Parathyroid adenoma (tissue), 2 donors: ENCODE data around the gene MIPOL1.
"Not testable (repeated sequence)": the region's sequence is repeated elsewhere in the genome, so short reads cannot be mapped to it uniquely, and the experiment has no call there.

Experiments
- H2AFZ ChIP-seq: fragments of 300-600 bp; sonication (generic); one replicate; pipeline ENCODE4 v1.7.0; 2017; ENCODE audit warnings: antibody characterized with exemption, mild to moderate bottlenecking
- H3K27ac ChIP-seq: fragments of 300-600 bp; sonication (generic); one replicate; pipeline ENCODE4 v1.7.0; 2017
- H3K27me3 ChIP-seq: fragments of 300-600 bp; sonication (generic); one replicate; pipeline ENCODE4 v1.7.0; 2017; ENCODE audit warnings: low read length; ENCODE audit not compliant: control insufficient read depth, insufficient read depth
- H3K36me3 ChIP-seq: fragments of 300-600 bp; sonication (generic); one replicate; pipeline ENCODE4 v1.7.0; 2017; ENCODE audit warnings: low read length; ENCODE audit not compliant: control insufficient read depth, insufficient read depth
- H3K4me1 ChIP-seq: fragments of 300-600 bp; sonication (generic); one replicate; pipeline ENCODE4 v1.7.0; 2017; ENCODE audit warnings: control low read depth
- H3K4me2 ChIP-seq: fragments of 300-600 bp; sonication (generic); one replicate; pipeline ENCODE4 v1.7.0; 2017; ENCODE audit warnings: low read length
- H3K4me3 ChIP-seq: fragments of 300-600 bp; sonication (generic); one replicate; pipeline ENCODE4 v1.7.0; 2017; ENCODE audit warnings: low read depth, low read length
- H3K79me2 ChIP-seq: fragments of 300-600 bp; sonication (generic); one replicate; pipeline ENCODE4 v1.7.0; 2017; ENCODE audit warnings: control low read depth
- H3K9ac ChIP-seq: fragments of 300-600 bp; sonication (generic); one replicate; pipeline ENCODE4 v1.7.0; 2017; ENCODE audit warnings: mild to moderate bottlenecking
- H3K9me3 ChIP-seq: fragments of 300-600 bp; sonication (generic); one replicate; pipeline ENCODE4 v1.7.0; 2017; ENCODE audit warnings: low read length; ENCODE audit not compliant: control insufficient read depth
- TF ChIP-seq, protein P1 (sequence below): fragments of 300-600 bp; sonication (generic); IDR thresholded peaks from one replicate; pipeline ENCODE4 v1.7.0; 2017; ENCODE audit warnings: antibody characterized with exemption, mild to moderate bottlenecking
- donor health status: primary hyperparathyroidism.

MIPOL1 gene

DNA sequence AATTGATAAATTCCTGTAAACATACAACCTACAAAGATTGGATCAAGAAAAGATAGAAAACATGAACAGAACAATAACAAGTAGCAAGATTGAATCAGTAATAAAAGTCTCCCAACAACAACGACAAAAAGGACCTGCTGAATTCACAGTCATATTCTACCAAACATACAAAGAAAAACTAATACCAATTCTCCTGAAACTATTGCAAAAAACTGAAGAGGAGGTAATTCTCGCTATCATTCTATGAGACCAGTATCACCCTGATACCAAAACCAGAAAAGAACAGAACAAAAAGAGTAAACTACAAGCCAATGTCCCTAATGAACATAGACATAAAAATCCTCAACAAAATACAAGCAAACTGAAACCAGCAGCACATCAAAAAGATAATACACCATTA lies 39.8 kb upstream of the MIPOL1 start:
- no peak overlapping the region for H2AFZ ChIP-seq
- H3K4me1 ChIP-seq: no peaks in the 10 kb centered on the region
- TF ChIP-seq, protein P1, sequence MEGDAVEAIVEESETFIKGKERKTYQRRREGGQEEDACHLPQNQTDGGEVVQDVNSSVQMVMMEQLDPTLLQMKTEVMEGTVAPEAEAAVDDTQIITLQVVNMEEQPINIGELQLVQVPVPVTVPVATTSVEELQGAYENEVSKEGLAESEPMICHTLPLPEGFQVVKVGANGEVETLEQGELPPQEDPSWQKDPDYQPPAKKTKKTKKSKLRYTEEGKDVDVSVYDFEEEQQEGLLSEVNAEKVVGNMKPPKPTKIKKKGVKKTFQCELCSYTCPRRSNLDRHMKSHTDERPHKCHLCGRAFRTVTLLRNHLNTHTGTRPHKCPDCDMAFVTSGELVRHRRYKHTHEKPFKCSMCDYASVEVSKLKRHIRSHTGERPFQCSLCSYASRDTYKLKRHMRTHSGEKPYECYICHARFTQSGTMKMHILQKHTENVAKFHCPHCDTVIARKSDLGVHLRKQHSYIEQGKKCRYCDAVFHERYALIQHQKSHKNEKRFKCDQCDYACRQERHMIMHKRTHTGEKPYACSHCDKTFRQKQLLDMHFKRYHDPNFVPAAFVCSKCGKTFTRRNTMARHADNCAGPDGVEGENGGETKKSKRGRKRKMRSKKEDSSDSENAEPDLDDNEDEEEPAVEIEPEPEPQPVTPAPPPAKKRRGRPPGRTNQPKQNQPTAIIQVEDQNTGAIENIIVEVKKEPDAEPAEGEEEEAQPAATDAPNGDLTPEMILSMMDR: no peak
- H3K9ac ChIP-seq: no peak overlapping the region
- no peaks in the 10 kb centered on the region for H3K27me3 ChIP-seq
- H3K4me3 ChIP-seq: no peak overlapping the region
- no peaks in the 10 kb centered on the region for H3K79me2 ChIP-seq
- no peak overlapping the region for H3K4me2 ChIP-seq
- H3K27ac ChIP-seq: no peak overlapping the region
- no peaks in the 10 kb centered on the region for H3K36me3 ChIP-seq
- no peaks in the 10 kb centered on the region for H3K9me3 ChIP-seq

DNA sequence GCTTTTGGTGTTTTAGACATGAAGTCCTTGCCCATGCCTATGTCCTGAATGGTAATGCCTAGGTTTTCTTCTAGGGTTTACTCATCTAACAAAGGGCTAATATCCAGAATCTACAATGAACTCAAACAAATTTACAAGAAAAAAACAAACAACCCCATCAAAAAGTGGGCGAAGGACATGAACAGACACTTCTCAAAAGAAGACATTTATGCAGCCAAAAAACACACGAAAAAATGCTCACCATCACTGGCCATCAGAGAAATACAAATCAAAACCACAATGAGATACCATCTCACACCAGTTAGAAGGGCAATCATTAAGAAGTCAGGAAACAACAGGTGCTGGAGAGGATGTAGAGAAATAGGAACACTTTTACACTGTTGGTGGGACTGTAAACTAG lies 35.4 kb upstream of the MIPOL1 start:
- not testable (repeated sequence) for H3K4me2 ChIP-seq, H3K9ac ChIP-seq, H3K4me1 ChIP-seq, H3K4me3 ChIP-seq, H2AFZ ChIP-seq, H3K27me3 ChIP-seq, H3K9me3 ChIP-seq, H3K79me2 ChIP-seq, H3K27ac ChIP-seq, H3K36me3 ChIP-seq

DNA sequence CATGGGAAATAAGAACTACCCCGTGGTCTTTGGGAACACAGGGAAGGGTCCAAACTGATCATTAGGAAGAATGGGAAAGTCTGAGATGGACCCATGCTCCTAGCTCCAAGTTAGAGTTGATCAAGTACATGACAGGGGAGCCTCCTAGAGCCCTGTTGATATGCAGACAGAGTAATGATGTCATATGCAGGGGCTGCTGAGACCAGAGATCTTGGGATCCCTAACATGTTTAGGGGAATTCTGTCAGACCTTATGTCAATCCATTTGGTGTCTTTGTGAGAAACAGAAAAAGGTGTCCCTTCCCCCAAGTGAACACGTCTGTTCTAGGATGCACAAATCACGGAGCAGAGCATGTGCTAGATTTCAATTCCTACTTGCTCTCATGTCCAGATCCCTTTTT lies 31.9 kb upstream of the MIPOL1 start:
- Histone ChIP-seq H2AFZ (no peak overlapping the region), H3K79me2 (no peaks in the 10 kb centered on the region), H3K27me3 (no peaks in the 10 kb centered on the region), H3K27ac (no peak overlapping the region), H3K4me3 (no peak overlapping the region), H3K9ac (no peak overlapping the region), H3K36me3 (no peaks in the 10 kb centered on the region), H3K4me1 (no peaks in the 10 kb centered on the region), H3K9me3 (no peaks in the 10 kb centered on the region), H3K4me2 (no peak overlapping the region)
- TF ChIP-seq, protein P1: no peak

DNA sequence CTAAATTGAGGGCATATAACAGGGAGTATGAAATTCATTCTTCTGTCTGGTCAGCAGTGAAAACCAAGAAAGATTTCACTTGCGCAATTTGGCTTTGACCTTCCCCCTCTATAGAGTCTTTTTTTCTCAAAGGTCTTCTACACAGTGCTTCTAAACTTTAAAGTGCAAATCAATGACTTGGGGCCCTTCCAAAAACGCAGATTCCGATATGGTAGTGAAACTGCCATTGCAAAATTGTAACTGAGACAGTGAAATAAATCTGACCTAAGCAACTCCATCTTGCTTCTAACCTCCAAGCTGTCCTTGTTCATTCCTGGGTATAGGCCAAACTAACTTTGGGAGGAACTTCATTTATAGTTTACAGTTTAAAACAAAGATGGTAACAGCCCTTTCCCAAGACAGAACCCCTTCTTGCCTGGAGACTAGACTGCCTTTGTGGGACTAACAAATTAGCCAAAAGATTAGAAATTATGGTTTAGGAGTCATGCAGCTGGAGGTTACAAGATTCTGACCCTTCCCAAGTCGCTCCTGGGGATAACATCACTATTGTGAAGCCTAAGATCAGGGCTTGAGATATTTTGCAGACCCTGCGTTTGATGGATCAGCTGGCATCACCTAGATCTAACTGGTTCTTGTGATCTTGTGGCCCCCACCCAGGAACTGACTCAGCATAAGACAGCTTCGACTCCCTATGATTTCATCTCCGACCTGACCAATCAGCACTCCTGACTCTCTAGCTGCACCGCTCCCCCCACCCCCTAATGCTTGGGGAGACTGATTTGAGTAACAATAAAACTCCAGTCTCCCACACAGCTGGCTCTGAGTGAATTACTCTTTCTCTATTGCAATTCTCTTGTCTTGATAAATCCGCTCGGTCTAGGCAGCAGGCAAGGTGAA lies 30.3 kb upstream of the MIPOL1 start:
- no peak overlapping the region for H3K4me3 ChIP-seq
- no peak overlapping the region for H3K4me2 ChIP-seq
- no peak overlapping the region for H3K9ac ChIP-seq
- no peak overlapping the region for H2AFZ ChIP-seq
- no peaks in the 10 kb centered on the region for H3K79me2 ChIP-seq
- no peaks in the 10 kb centered on the region for H3K36me3 ChIP-seq
- TF ChIP-seq, protein P1: no peak
- H3K4me1 ChIP-seq: no peaks in the 10 kb centered on the region
- H3K9me3 ChIP-seq: no peaks in the 10 kb centered on the region
- no peak overlapping the region for H3K27ac ChIP-seq
- no peaks in the 10 kb centered on the region for H3K27me3 ChIP-seq

DNA sequence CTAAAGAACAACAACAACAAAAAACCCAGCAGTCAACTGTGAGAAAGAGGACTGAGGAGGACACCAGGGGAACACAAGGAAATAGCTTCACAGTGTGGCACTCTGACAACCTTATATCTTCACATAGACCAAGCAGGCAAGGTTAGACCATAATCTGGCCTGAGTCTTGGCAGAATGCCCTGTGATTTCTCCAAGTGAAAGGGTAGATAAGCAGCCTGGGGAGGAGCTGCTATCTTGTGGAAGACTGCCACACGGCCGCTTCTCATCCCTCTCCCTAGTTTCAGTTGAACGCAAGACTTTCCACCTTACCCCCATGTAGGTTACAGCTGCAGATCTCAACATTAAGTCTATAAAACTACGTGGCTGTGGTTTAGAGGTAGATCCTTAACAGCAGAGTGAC lies 29.0 kb upstream of the MIPOL1 start:
- Histone ChIP-seq H3K27ac (no peak overlapping the region), H3K4me2 (no peak overlapping the region), H3K4me1 (no peaks in the 10 kb centered on the region), H3K27me3 (no peaks in the 10 kb centered on the region), H3K9me3 (no peaks in the 10 kb centered on the region), H3K36me3 (no peaks in the 10 kb centered on the region), H3K9ac (no peak overlapping the region), H2AFZ (peak overlapping the region; percentile 55), H3K79me2 (no peaks in the 10 kb centered on the region), H3K4me3 (no peak overlapping the region)
- TF ChIP-seq, protein P1: no peak
